A673 (cell line): ENCODE results near the gene FGF21. TPM values are rescaled to one million over a fixed set of nuclear protein-coding genes. Genes with fewer than 3 reads are reported as not detected.

ENCODE experiments used
- BruUV-seq: library from RNA; stranded (reverse); fragments of 400-500 nt; replicated peaks from 2 replicates; lab custom pipeline; 2021; lab: Mats Ljungman, UMichigan
- CTCF ChIA-PET: fragments of 300-600 bp; sonication (Branson Sonifier 250); formaldehyde crosslinking; loops from one replicate; lab custom pipeline; 2022; ENCODE audit warnings: antibody characterized with exemption; lab: Charles Lee
- POLR2A ChIA-PET: fragments of 300-600 bp; sonication (Branson Sonifier 250); formaldehyde crosslinking; loops from one replicate; lab custom pipeline; 2022; ENCODE audit warnings: antibody characterized with exemption; ENCODE audit not compliant: low non-redundant PET; lab: Charles Lee
- DNase-seq: peaks from one replicate; pipeline ENCODE4 v3.0.0-alpha.2; 2015; ENCODE audit warnings: low spot score
- H3K27ac ChIP-seq: fragments of 200-600 bp; sonication (generic); 2 replicates; pipeline ENCODE4 v1.5.1; 2016; ENCODE audit warnings: mixed run types, low read depth, mild to moderate bottlenecking, mixed read lengths, antibody characterized with exemption, low read length; ENCODE audit not compliant: poor library complexity, severe bottlenecking
- H3K27me3 ChIP-seq: fragments of 200-600 bp; sonication (generic); replicated peaks from 2 replicates; pipeline ENCODE4 v1.6.1; 2017; ENCODE audit warnings: mixed run types, low read depth, mild to moderate bottlenecking, mixed read lengths, antibody characterized with exemption, low read length; ENCODE audit not compliant: insufficient read depth, poor library complexity
- H3K36me3 ChIP-seq: fragments of 200-600 bp; sonication (generic); 2 replicates; pipeline ENCODE4 v1.6.1; 2016; ENCODE audit warnings: mixed run types, mild to moderate bottlenecking, mixed read lengths, antibody characterized with exemption, low read length; ENCODE audit not compliant: insufficient read depth, poor library complexity, severe bottlenecking
- H3K4me1 ChIP-seq: fragments of 200-600 bp; sonication (generic); 2 replicates; pipeline ENCODE4 v1.6.1; 2017; ENCODE audit warnings: mixed run types, mild to moderate bottlenecking, mixed read lengths, antibody characterized with exemption, low read length; ENCODE audit not compliant: insufficient read depth, poor library complexity, severe bottlenecking
- H3K4me3 ChIP-seq: fragments of 200-600 bp; sonication (generic); 2 replicates; pipeline ENCODE4 v1.5.1; 2016; ENCODE audit warnings: low read depth, mixed run types, mild to moderate bottlenecking, mixed read lengths, low read length; ENCODE audit not compliant: poor library complexity, severe bottlenecking
- H3K9me3 ChIP-seq: fragments of 200-600 bp; sonication (generic); 2 replicates; pipeline ENCODE4 v1.6.1; 2016; ENCODE audit warnings: mixed run types, low read depth, mild to moderate bottlenecking, mixed read lengths, antibody characterized with exemption, low read length; ENCODE audit not compliant: poor library complexity, severe bottlenecking
- CTCF ChIP-seq: fragments of 300-800, 200-600 bp; sonication (generic); conservative IDR thresholded peaks from 2 replicates; pipeline ENCODE4 v1.5.1; 2017; ENCODE audit warnings: low read depth, mild to moderate bottlenecking, antibody characterized with exemption, low read length, moderate library complexity, mixed read lengths
- EZH2 ChIP-seq: fragments of 200-600 bp; sonication (generic); IDR thresholded peaks from 2 replicates; pipeline ENCODE4 v1.6.1; 2017; ENCODE audit warnings: borderline replicate concordance, low read depth, mild to moderate bottlenecking, mixed read lengths, antibody characterized with exemption, low read length; ENCODE audit not compliant: poor library complexity, severe bottlenecking
- intact Hi-C: fragments of 100-400 bp; cut with micrococcal nuclease; formaldehyde crosslinking; loops from one replicate; pipeline ENCODE4 v1.10.0; 2022; ENCODE audit not compliant: unreplicated experiment
- total RNA-seq: library from RNA; stranded (reverse); gene quantifications from 2 replicates; pipeline ENCODE4 v1.2.3, GENCODE V29; 2021

The FGF21 gene
- total RNA-seq, 1 experiment from 2014 or later, result not detected

- ChIA-PET POLR2A (interaction anchor here (0.5 kb wide), 1 partner anchor 186 kb away, joined by 4 read pairs; the partner anchor contains the start of gene RPL18), CTCF (interaction anchor here (1.0 kb wide), 1 partner anchor 38 kb away, joined by 3 read pairs; no protein-coding TSS in a partner anchor)
- H3K36me3 ChIP-seq, result peaks cover 5% of the 10 kb centered on the region
- peaks cover 3% of the 10 kb centered on the region for H3K4me1 ChIP-seq
- intact Hi-C loops, result no loop called here
- no peaks in the 10 kb centered on the region for H3K9me3 ChIP-seq
- TF ChIP-seq CTCF (no peak), EZH2 (no peak)
- peak overlapping the region; percentile 30 for H3K27ac ChIP-seq
- no peaks in the 10 kb centered on the region for H3K27me3 ChIP-seq
- H3K4me3 ChIP-seq, result no peak overlapping the region
- no TSS peak for BruUV-seq
- no peak for DNase-seq
Observed at GRCh38 chr19:48804496-48804895, 49.2 kb downstream of the FGF21 start.

- POLR2A ChIA-PET, result no interaction called here
- peaks cover 5% of the 10 kb centered on the region for H3K36me3 ChIP-seq
- CTCF ChIA-PET, result no interaction called here
- H3K27ac ChIP-seq, result no peak overlapping the region
- H3K9me3 ChIP-seq, result no peaks in the 10 kb centered on the region
- intact Hi-C loops, result no loop called here
- peaks cover 3% of the 10 kb centered on the region for H3K4me1 ChIP-seq
- no TSS peak for BruUV-seq
- no peak for DNase-seq
- no peak overlapping the region for H3K4me3 ChIP-seq
- H3K27me3 ChIP-seq, result no peaks in the 10 kb centered on the region
- TF ChIP-seq EZH2, result no peak
- TF ChIP-seq CTCF, result no peak
Observed at GRCh38 chr19:48805452-48805851, 50.1 kb downstream of the FGF21 start.

GRCh38 chr19:48806518-48806817, 51.1 kb downstream of the FGF21 start:
- Histone ChIP-seq H3K27me3 (no peaks in the 10 kb centered on the region), H3K4me1 (peaks cover 3% of the 10 kb centered on the region), H3K27ac (no peak overlapping the region), H3K9me3 (no peaks in the 10 kb centered on the region), H3K36me3 (peaks cover 5% of the 10 kb centered on the region), H3K4me3 (no peak overlapping the region)
- no TSS peak for BruUV-seq
- ChIA-PET POLR2A (no interaction called here), CTCF (interaction anchor here (1.0 kb wide), 1 partner anchor 11 kb away, joined by 10 read pairs; no protein-coding TSS in a partner anchor)
- DNase-seq, result no peak
- intact Hi-C loops, result no loop called here
- TF ChIP-seq EZH2, result no peak

GRCh38 chr19:48806818-48807589, 51.7 kb downstream of the FGF21 start:
- Histone ChIP-seq H3K4me1 (peaks cover 5% of the 10 kb centered on the region), H3K36me3 (peaks cover 5% of the 10 kb centered on the region), H3K4me3 (no peak overlapping the region), H3K9me3 (no peaks in the 10 kb centered on the region), H3K27me3 (no peaks in the 10 kb centered on the region), H3K27ac (peak overlapping the region; percentile 40)
- BruUV-seq, result no TSS peak
- CTCF ChIA-PET, result interaction anchor here (1.0 kb wide), 1 partner anchor 12 kb away, joined by 10 read pairs; no protein-coding TSS in a partner anchor
- no peak for TF ChIP-seq CTCF
- TF ChIP-seq EZH2, result no peak
- POLR2A ChIA-PET, result no interaction called here
- intact Hi-C loops, result no loop called here
- peak; percentile 77 for DNase-seq
